KBM-7 (cell line): Measurements from ENCODE around the gene TFIP11.

Experiments used
- DNase-seq: peaks from one replicate; pipeline ENCODE4 v3.0.0-alpha.2; 2015
- in situ Hi-C: fragments of 300-500 bp; cut with MboI; formaldehyde crosslinking; loops from 2 replicates; pipeline ENCODE4 v1.14.3; 2020; ENCODE audit warnings: low sequenced_read_pairs, low pct_unique_long_range_greater_than_20kb, mixed read lengths

The TFIP11 gene

DNA sequence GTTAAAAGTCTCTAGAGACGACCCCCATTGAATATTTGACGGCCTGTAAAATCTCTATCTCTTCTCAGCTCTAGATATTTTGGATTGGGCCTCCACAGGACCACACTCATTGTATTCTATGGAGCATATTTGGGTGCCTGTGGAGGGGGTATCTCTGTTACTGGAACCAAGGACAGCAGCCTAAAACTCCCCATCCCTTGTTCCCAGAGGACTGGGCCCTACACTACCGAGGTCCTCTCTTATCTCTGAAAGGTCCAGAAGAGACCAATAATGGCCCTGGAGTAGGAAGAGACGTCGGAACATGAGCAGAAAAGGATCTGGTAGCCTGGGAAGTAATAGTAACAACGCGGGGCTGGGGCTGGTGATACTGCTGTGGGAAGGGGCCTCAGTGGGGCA lies 29.2 kb downstream of the TFIP11 start:
- DNase-seq: no peak
- in situ Hi-C loops: no loop called here

GRCh38 chr22:26482161-26482560 lies 30.1 kb downstream of the TFIP11 start:
- DNase-seq: no peak
- in situ Hi-C loops: no loop called here

DNA sequence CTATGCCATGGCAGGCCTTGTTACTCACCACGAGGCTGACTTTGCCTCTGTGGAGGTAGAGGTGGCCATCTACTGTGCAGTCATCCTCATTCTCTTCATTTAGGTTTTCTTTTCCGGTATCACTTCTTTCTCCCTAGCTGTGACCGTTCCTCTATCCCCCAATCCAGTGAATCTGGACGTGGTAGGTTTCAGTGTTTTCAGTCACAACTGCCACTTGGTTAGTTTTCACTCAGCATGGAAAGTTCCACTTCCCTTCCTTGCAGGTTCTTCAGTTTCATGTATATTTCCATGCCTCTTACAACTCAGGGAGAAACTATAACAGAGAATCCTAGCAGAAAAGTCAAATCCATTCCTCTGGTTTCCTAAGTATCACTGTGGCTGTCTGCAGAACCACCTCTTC lies 30.6 kb downstream of the TFIP11 start:
- in situ Hi-C loops: no loop called here
- no peak for DNase-seq

DNA sequence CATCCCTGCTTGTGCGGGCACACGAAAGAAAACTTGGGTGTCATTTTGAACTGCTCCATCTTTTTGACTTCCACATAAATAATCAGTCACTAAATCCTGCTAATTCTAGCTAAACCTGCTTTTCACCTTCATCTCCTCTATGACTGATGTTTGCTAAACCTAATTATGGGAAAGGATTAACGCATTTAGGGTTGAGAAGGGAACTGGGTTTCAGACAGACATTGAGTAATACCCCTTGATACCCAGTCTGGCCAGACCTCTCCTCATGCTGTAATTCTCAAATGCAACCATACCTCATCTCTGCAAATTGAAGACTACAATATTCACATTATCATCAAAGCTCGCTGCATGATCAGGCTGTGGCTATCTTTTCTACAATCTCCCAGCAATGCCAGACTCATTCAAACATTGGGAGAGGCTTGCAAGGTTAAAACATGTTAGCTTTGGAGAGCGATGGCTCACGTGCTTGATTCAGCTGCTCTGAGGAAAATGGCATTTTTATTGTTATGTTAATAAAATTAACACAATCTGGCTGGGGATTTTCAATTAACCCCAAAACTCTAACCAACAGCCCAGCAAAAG lies 31.1 kb downstream of the TFIP11 start:
- no peak for DNase-seq
- in situ Hi-C loops: no loop called here

GRCh38 chr22:26480611-26480932 lies 31.7 kb downstream of the TFIP11 start:
- in situ Hi-C loops: no loop called here
- DNase-seq: no peak

- in situ Hi-C loops: no loop called here
- DNase-seq: peak; percentile 77
These were observed 32.3 kb downstream of the TFIP11 start for GRCh38 chr22:26479792-26480610.

- in situ Hi-C loops: no loop called here
- DNase-seq: peak; percentile 63
These were observed 33.1 kb downstream of the TFIP11 start for GRCh38 chr22:26479043-26479791.

- in situ Hi-C loops: no loop called here
- DNase-seq: no peak
These were observed 34.9 kb downstream of the TFIP11 start for GRCh38 chr22:26477341-26477731.

DNA sequence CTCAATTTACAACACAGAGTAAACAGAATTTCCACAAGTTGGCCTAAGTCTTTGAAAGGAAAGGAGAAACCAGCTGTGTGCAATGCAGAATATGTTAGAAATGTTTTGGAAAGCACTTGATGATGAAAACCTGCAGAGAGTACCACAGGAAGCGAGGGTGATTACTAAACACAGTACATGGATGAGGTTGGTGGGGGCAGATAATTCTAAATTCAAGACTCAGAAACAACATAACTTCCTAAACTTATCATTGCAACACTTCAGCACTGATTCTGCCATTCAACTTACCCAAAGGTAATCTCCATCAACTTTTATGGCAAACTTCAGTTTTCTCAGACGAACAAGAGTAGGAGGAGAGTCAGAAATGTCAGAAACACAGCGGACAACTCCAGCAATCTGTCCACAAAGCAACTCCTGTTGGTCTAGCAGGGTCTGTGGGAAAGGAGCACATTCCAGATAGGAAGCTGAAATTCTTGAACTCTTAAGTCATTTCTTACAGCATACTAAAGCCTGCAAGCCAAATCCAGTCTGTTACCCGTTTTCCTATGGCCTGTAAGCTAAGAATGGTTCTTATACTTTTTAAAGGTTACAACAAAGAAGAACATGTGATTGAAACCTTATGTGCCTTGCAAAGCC lies 35.5 kb downstream of the TFIP11 start:
- in situ Hi-C loops: no loop called here
- no peak for DNase-seq

DNA sequence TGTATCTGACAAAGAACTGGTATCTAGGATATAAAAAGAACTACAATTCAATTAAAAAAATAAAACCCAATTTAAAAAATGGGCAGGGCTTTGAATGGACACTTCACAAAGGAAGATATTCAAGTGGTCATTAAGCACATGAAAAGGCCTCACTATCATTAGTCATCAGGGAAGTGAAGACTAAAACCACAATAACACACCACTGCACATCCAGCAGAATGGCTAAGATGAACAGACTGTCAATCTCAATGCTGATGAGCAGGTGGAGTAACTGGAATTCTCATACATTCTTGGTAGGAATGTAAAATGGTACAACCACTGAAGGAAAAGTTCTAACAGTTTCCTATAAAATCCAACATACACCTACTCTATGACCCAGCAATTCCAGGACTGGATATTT lies 37.6 kb downstream of the TFIP11 start:
- in situ Hi-C loops: no loop called here
- DNase-seq: no peak

DNA sequence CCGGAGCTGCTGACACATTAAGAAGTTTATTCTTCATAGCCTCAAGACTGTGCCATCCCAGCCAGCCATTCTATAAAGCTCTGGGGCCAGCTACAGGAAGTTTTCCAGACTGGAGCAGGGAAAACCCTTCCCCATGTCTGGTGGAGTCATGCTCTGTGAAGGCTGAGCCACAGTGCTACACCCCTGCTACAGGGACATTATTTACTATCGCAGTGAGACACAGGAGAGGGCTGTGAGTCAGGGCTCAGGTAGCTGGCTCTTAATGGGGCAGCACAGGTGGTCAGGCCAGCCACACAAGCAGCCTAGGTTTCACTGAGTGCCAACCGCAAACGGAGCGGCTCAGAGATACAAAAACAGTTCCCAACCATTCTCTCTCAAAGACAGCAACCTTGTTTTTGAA lies 40.8 kb downstream of the TFIP11 start:
- in situ Hi-C loops: no loop called here
- no peak for DNase-seq

- DNase-seq: no peak
- in situ Hi-C loops: no loop called here
These were observed 41.5 kb downstream of the TFIP11 start for GRCh38 chr22:26470807-26471206.

DNA sequence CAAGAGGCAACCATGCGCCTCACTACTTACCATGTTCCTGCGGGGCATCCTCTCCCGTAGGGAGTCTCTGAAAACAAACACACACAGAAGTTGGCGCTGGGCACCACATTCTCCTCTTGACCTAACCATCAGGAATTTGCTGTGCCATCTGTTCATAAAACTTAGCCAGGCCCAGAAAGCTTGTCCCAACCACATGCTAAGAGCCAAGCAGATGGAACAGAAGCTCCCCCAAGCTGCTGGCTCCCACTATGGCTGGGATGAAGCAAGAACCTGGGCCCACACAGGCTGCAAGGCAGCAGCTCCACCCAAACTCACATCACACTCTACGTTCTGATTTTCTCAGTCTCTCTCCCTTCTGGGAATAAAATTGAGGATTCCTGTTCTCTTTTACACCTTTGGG lies 46.1 kb downstream of the TFIP11 start:
- in situ Hi-C loops: loop anchor here (10.0 kb wide), 1 partner anchor 61 kb away; no protein-coding TSS in a partner anchor
- no peak for DNase-seq

DNA sequence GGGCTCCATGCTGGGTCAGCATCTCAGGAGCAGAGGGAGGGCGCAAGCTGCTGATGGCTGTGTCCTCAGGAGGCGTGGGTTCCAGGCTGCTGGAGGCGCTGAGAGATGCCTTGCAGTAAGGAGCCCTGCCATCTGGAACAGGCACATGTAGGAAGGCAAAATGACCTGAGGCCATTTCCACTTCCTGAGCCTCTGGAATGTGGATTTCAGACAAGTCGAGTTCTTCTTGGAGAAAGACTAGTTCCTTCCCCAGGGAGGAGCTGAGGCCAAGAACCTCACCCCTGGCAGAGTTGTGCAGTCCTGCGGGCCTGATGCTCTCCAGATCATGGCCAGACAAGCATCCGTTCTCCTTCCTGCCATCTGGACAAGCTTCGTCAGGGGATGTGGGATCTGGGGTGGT lies 48.0 kb downstream of the TFIP11 start:
- no peak for DNase-seq
- in situ Hi-C loops: loop anchor here (10.0 kb wide), 1 partner anchor 60 kb away; no protein-coding TSS in a partner anchor

GRCh38 chr22:26463688-26464087 lies 48.6 kb downstream of the TFIP11 start:
- DNase-seq: no peak
- in situ Hi-C loops: loop anchor here (10.0 kb wide), 1 partner anchor 59 kb away; no protein-coding TSS in a partner anchor

GRCh38 chr22:26463101-26463661 lies 49.1 kb downstream of the TFIP11 start:
- in situ Hi-C loops: loop anchor here (10.0 kb wide), 1 partner anchor 58 kb away; no protein-coding TSS in a partner anchor
- no peak for DNase-seq

DNA sequence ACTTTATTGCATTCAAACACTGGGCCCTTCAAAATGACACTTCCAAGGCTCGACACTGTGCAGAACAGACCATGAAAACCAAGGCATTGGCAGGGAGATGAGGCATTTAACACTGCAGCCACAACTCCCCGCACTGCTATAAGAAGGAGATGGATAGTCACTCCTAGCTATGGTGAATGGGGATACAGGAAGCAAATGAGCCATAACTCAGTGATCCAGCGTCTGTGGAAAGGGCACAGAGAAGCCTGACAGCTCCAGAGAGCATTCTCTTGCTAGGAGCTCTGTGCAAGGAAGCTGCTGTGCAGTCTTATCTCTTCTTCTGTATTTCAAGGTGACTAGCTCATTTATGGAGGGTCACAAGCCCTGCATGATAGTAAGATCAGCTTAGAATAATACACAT lies 49.6 kb downstream of the TFIP11 start:
- DNase-seq: no peak
- in situ Hi-C loops: loop anchor here (10.0 kb wide), 1 partner anchor 58 kb away; no protein-coding TSS in a partner anchor

- in situ Hi-C loops: loop anchor here (10.0 kb wide), 1 partner anchor 57 kb away; no protein-coding TSS in a partner anchor
These were observed 50.2 kb downstream of the TFIP11 start for GRCh38 chr22:26462051-26462450.

GRCh38 chr22:26461188-26461810 lies 51.0 kb downstream of the TFIP11 start:
- peak; percentile 54 for DNase-seq
- in situ Hi-C loops: loop anchor here (10.0 kb wide), 1 partner anchor 56 kb away; no protein-coding TSS in a partner anchor

More at GRCh38 chr22:26462051-26462450, 50.2 kb downstream of the TFIP11 start:
- DNase-seq: no peak
